MM.1S (cell line): ENCODE results near the gene NDRG4.

Experiments used
- DNase-seq: peaks from one replicate; pipeline ENCODE4 v3.0.0-alpha.2; 2015
- H2AFZ ChIP-seq: fragments of 300-600 bp; sonication (generic); 2 replicates; pipeline ENCODE4 v1.6.0; 2016; ENCODE audit warnings: antibody characterized with exemption, low read length
- H3F3A ChIP-seq: fragments of 300-600 bp; sonication (generic); 2 replicates; pipeline ENCODE4 v1.6.1; 2016; ENCODE audit warnings: mild to moderate bottlenecking, antibody characterized with exemption, low read length, moderate library complexity, mixed read lengths; ENCODE audit not compliant: insufficient read depth
- H3K27ac ChIP-seq: fragments of 300-600 bp; sonication (generic); 2 replicates; pipeline ENCODE4 v1.5.1; 2016; ENCODE audit warnings: mild to moderate bottlenecking, low read length
- H3K27me3 ChIP-seq: fragments of 300-600 bp; sonication (generic); replicated peaks from 2 replicates; pipeline ENCODE4 v1.6.0; 2016; ENCODE audit warnings: low read length; ENCODE audit not compliant: insufficient read depth
- H3K36me3 ChIP-seq: fragments of 300-600 bp; sonication (generic); replicated peaks from 2 replicates; pipeline ENCODE4 v1.6.1; 2016; ENCODE audit warnings: mild to moderate bottlenecking, low read length, mixed read lengths; ENCODE audit not compliant: insufficient read depth
- H3K4me1 ChIP-seq: fragments of 300-600 bp; sonication (generic); 2 replicates; pipeline ENCODE4 v1.6.1; 2016; ENCODE audit warnings: low read length, mixed read lengths
- H3K4me2 ChIP-seq: fragments of 300-600 bp; sonication (generic); 2 replicates; pipeline ENCODE4 v1.6.0; 2016; ENCODE audit warnings: low read depth, low read length
- H3K4me3 ChIP-seq: fragments of 300-600 bp; sonication (generic); 2 replicates; pipeline ENCODE4 v1.5.1; 2016; ENCODE audit warnings: low read length, mixed read lengths
- H3K79me2 ChIP-seq: fragments of 300-600 bp; sonication (generic); 2 replicates; pipeline ENCODE4 v1.6.1; 2016; ENCODE audit warnings: mixed run types, low read length, mixed read lengths
- H3K9ac ChIP-seq: fragments of 300-600 bp; sonication (generic); 2 replicates; pipeline ENCODE4 v1.6.1; 2016; ENCODE audit warnings: low read length, mixed read lengths
- H3K9me2 ChIP-seq: fragments of 300-600 bp; sonication (generic); replicated peaks from 2 replicates; pipeline ENCODE4 v1.6.1; 2016; ENCODE audit warnings: mild to moderate bottlenecking, low read length, mixed read lengths; ENCODE audit not compliant: insufficient read depth
- H3K9me3 ChIP-seq: fragments of 300-600 bp; sonication (generic); replicated peaks from 2 replicates; pipeline ENCODE4 v1.6.1; 2016; ENCODE audit warnings: mild to moderate bottlenecking, low read length, mixed read lengths; ENCODE audit not compliant: insufficient read depth
- H4K20me1 ChIP-seq: fragments of 300-600 bp; sonication (generic); 2 replicates; pipeline ENCODE4 v1.6.1; 2016; ENCODE audit warnings: mild to moderate bottlenecking, low read length, moderate library complexity, mixed read lengths; ENCODE audit not compliant: insufficient read depth
- EZH2 ChIP-seq: fragments of 300-600 bp; sonication (generic); optimal IDR thresholded peaks from 2 replicates; pipeline ENCODE3; 2017; ENCODE audit warnings: low read depth, mild to moderate bottlenecking, antibody characterized with exemption, low read length, mixed read lengths
- EZH2phosphoT487 ChIP-seq: fragments of 300-600 bp; sonication (generic); IDR thresholded peaks from 2 replicates; pipeline ENCODE4 v1.6.1; 2018; ENCODE audit warnings: antibody characterized with exemption, low read length
- TF ChIP-seq, protein P1 (sequence below): fragments of 300-600 bp; sonication (generic); IDR thresholded peaks from 2 replicates; pipeline ENCODE4 v1.5.1; 2016; ENCODE audit warnings: antibody characterized with exemption, low read length, mixed read lengths

NDRG4 gene

DNA sequence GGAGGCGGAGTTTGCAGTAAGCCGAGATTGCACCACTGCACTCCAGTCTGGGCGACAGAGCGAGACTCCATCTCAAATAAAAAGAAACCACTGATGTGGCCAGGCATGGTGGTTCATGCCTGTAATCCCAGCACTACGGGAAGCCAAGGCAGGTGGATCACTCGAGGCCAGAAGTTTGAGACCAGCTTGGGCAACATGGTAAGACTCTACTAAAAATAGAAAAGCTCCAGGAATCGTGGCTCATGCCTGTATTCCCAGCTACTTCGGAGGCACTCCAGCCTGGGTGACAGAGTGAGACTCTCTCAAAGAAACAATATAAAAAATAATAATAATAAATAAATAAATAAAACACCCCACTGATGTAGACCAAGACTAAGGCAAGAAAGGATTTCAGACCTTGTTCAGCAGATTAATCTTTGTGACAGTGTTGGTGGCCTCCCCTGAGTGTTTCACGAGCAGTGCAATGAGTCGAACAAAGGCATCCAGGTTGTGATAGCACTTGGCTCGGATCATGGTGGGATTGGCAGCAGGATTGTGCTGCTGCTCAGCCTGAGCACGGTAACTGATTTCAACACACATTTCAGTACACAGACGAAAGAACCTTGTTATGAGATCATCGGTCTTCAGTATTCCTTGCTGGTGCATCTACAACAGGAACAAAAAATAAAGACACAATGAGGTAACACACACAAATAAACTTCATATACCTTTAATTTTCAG lies 34.0 kb downstream of the NDRG4 start:
- no peak overlapping the region for H2AFZ ChIP-seq
- no peak overlapping the region for H3K4me2 ChIP-seq
- no peak overlapping the region for H3K9ac ChIP-seq
- no peak overlapping the region for H3K27ac ChIP-seq
- no peaks in the 10 kb centered on the region for H3K9me2 ChIP-seq
- no peak for TF ChIP-seq EZH2phosphoT487
- TF ChIP-seq, protein P1, sequence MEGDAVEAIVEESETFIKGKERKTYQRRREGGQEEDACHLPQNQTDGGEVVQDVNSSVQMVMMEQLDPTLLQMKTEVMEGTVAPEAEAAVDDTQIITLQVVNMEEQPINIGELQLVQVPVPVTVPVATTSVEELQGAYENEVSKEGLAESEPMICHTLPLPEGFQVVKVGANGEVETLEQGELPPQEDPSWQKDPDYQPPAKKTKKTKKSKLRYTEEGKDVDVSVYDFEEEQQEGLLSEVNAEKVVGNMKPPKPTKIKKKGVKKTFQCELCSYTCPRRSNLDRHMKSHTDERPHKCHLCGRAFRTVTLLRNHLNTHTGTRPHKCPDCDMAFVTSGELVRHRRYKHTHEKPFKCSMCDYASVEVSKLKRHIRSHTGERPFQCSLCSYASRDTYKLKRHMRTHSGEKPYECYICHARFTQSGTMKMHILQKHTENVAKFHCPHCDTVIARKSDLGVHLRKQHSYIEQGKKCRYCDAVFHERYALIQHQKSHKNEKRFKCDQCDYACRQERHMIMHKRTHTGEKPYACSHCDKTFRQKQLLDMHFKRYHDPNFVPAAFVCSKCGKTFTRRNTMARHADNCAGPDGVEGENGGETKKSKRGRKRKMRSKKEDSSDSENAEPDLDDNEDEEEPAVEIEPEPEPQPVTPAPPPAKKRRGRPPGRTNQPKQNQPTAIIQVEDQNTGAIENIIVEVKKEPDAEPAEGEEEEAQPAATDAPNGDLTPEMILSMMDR: no peak
- TF ChIP-seq EZH2: no peak
- H3K9me3 ChIP-seq: no peaks in the 10 kb centered on the region
- no peak for DNase-seq
- peaks cover 49% of the 10 kb centered on the region for H3K36me3 ChIP-seq
- no peaks in the 10 kb centered on the region for H3K27me3 ChIP-seq
- H3K79me2 ChIP-seq: peaks cover 47% of the 10 kb centered on the region
- no peaks in the 10 kb centered on the region for H4K20me1 ChIP-seq
- no peak overlapping the region for H3K4me3 ChIP-seq
- H3K4me1 ChIP-seq: no peaks in the 10 kb centered on the region
- H3F3A ChIP-seq: peaks cover 4% of the 10 kb centered on the region; the same call in 1 of the 2 replicates

DNA sequence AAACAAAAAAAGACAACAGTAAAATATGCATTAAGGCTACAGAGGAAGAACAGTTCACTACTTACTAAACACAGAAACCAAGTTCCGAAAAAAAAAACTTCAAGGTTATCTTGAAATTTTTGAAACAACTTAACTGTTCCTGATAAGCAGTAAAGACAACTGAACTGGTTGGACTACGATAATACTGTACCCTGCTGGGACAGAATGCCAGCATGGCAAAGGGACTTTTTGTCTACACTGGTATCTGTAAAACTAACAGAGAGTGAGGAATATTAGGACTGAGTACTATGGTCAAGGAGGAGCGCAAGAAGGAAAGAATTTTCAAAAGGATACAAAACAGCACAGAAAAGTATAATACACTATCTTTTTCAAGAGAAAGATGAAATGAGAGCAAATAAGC lies 35.2 kb downstream of the NDRG4 start:
- Histone ChIP-seq H3K9me2 (no peaks in the 10 kb centered on the region), H4K20me1 (no peaks in the 10 kb centered on the region), H3F3A (0 out of 2 replicates have a peak, but pooled peaks cover 4% of the 10 kb centered on the region), H3K79me2 (peaks cover 42% of the 10 kb centered on the region), H2AFZ (no peak overlapping the region), H3K36me3 (peaks cover 56% of the 10 kb centered on the region), H3K9ac (no peak overlapping the region), H3K4me1 (no peaks in the 10 kb centered on the region), H3K4me2 (no peak overlapping the region), H3K27me3 (no peaks in the 10 kb centered on the region), H3K9me3 (no peaks in the 10 kb centered on the region), H3K27ac (no peak overlapping the region), H3K4me3 (no peak overlapping the region)
- DNase-seq: no peak
- TF ChIP-seq EZH2 (no peak), EZH2phosphoT487 (no peak)
- TF ChIP-seq, protein P1: no peak

DNA sequence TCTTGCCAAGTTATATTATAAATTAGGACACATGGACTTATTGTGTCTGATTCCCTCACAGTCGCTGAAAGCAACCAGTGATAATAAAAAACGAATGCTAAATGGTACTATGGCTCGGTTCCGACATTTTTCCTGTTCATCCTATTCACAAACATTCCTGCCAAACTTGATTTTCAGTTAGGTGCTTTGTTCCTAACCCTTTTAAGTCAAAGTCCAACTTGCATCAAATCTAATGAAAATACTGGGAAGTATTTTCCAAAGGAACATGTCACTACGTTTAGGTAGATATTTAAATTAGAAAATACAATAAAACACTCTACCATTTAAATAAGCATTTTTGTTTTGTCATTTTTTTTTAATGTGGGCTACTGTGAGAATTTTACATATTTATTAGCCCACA lies 36.3 kb downstream of the NDRG4 start:
- Histone ChIP-seq H3K9me3 (no peaks in the 10 kb centered on the region), H2AFZ (no peak overlapping the region), H4K20me1 (no peaks in the 10 kb centered on the region), H3K9ac (no peak overlapping the region), H3K27ac (no peak overlapping the region), H3F3A (0 out of 2 replicates have a peak, but pooled peaks cover 4% of the 10 kb centered on the region), H3K4me3 (no peak overlapping the region), H3K9me2 (no peaks in the 10 kb centered on the region), H3K4me1 (no peaks in the 10 kb centered on the region), H3K27me3 (no peaks in the 10 kb centered on the region), H3K36me3 (peaks cover 56% of the 10 kb centered on the region), H3K79me2 (peaks cover 37% of the 10 kb centered on the region), H3K4me2 (no peak overlapping the region)
- TF ChIP-seq EZH2phosphoT487 (no peak), EZH2 (no peak)
- TF ChIP-seq, protein P1: no peak
- no peak for DNase-seq
